ENCODE data around the gene CDKN2AIP. TPM values are rescaled to one million over a fixed set of nuclear protein-coding genes. Genes with fewer than 3 reads are reported as not detected.

Gene CDKN2AIP
- total RNA-seq, 4 donors from 2014 or later: 19.4 to 21.8 (median 20.5) TPM

GRCh38 chr4:183422962-183423631, 21.3 kb upstream of the CDKN2AIP start:
- Histone ChIP-seq H3K36me3 (no peaks in the 10 kb centered on the region), H3K27me3 (no peaks in the 10 kb centered on the region), H3K27ac (replicated peaks in 1 of 4) (no peak overlapping the region), H3K9me3 (no peaks in the 10 kb centered on the region), H3K4me3 (no peak overlapping the region), H3K4me1 (no peaks in the 10 kb centered on the region)
- TF ChIP-seq POLR2A (IDR thresholded peaks at IDR 0.05; ENCODE audit: low read depth): no peak
- no peak for TF ChIP-seq POLR2AphosphoS5 (IDR thresholded peaks at IDR 0.05)
- TF ChIP-seq CTCF (IDR thresholded peaks at IDR 0.05): no peak
- TF ChIP-seq EP300 (IDR thresholded peaks at IDR 0.05): no peak
- intact Hi-C loops (cut with DNase I): no loop called here
- WGBS: 86% methylated on average over 9 of the region's 9 CpGs
- no peak for DNase-seq (ENCODE audit: extremely low spot score)

- no peak for DNase-seq (ENCODE audit: extremely low spot score)
Observed at GRCh38 chr4:183424109-183424744, 20.2 kb upstream of the CDKN2AIP start.

GRCh38 chr4:183426507-183426906, 17.9 kb upstream of the CDKN2AIP start:
- intact Hi-C loops (cut with DNase I): no loop called here
- 75% methylated on average over 6 of the region's 6 CpGs for WGBS
- Histone ChIP-seq H3K9me3 (no peaks in the 10 kb centered on the region), H3K4me3 (no peak overlapping the region), H3K4me1 (peaks cover 0 to 8% (median 0%) of the 10 kb centered on the region in 4 donors), H3K36me3 (no peaks in the 10 kb centered on the region), H3K27me3 (no peaks in the 10 kb centered on the region), H3K27ac (replicated peaks in 1 of 4) (no peak overlapping the region)
- DNase-seq (ENCODE audit: extremely low spot score): no peak
- TF ChIP-seq EP300 (IDR thresholded peaks at IDR 0.05) (no peak), POLR2A (IDR thresholded peaks at IDR 0.05; ENCODE audit: low read depth) (no peak), POLR2AphosphoS5 (IDR thresholded peaks at IDR 0.05) (no peak), CTCF (IDR thresholded peaks at IDR 0.05) (no peak)

More at GRCh38 chr4:183424109-183424744, 20.2 kb upstream of the CDKN2AIP start:
- H3K4me3 ChIP-seq: no peak overlapping the region
- H3K36me3 ChIP-seq: no peaks in the 10 kb centered on the region
- H3K27ac ChIP-seq (replicated peaks in 1 of 4): no peak overlapping the region
- H3K9me3 ChIP-seq: no peaks in the 10 kb centered on the region
- 85% methylated on average over 5 of the region's 5 CpGs for WGBS
- TF ChIP-seq CTCF (IDR thresholded peaks at IDR 0.05) (no peak), EP300 (IDR thresholded peaks at IDR 0.05) (no peak), POLR2AphosphoS5 (IDR thresholded peaks at IDR 0.05) (no peak), POLR2A (IDR thresholded peaks at IDR 0.05; ENCODE audit: low read depth) (no peak)
- intact Hi-C loops (cut with DNase I): no loop called here
- no peaks in the 10 kb centered on the region for H3K4me1 ChIP-seq
- H3K27me3 ChIP-seq: no peaks in the 10 kb centered on the region

GRCh38 chr4:183429489-183429888, 14.9 kb upstream of the CDKN2AIP start:
- intact Hi-C loops (cut with DNase I): no loop called here
- Histone ChIP-seq H3K4me1 (peaks cover 0 to 8% (median 0%) of the 10 kb centered on the region in 4 donors), H3K27ac (replicated peaks in 1 of 4) (no peak overlapping the region), H3K27me3 (no peaks in the 10 kb centered on the region), H3K4me3 (no peak overlapping the region), H3K36me3 (no peaks in the 10 kb centered on the region), H3K9me3 (no peaks in the 10 kb centered on the region)
- no peak for DNase-seq (ENCODE audit: extremely low spot score)
- WGBS: 92% methylated on average over 7 of the region's 7 CpGs
- no peak for TF ChIP-seq POLR2A (IDR thresholded peaks at IDR 0.05; ENCODE audit: low read depth)
- no peak for TF ChIP-seq POLR2AphosphoS5 (IDR thresholded peaks at IDR 0.05)
- TF ChIP-seq EP300 (IDR thresholded peaks at IDR 0.05): no peak
- no peak for TF ChIP-seq CTCF (IDR thresholded peaks at IDR 0.05)
